Tibial nerve (tissue), 4 donors: ENCODE measurements around the gene APBA3. TPM values are rescaled to one million over a fixed set of nuclear protein-coding genes. Genes with fewer than 3 reads are reported as not detected.
A peak's percentile ranks its signal among the peaks of the same experiment; 100 is the strongest.

ENCODE experiments used
- DNase-seq, 2 donors: peaks; one replicate each; pipeline ENCODE4 v3.0.0-alpha.2; 2019; ENCODE audit warnings: low spot score in 2 of 2
- H3K27ac ChIP-seq, 4 donors: fragments of 200-600 bp; sonication (generic) in 3 of 4; one replicate each; pipeline ENCODE4 v1.5.1; 2017 to 2019; ENCODE audit warnings: mild to moderate bottlenecking in 1 of 4
- H3K27me3 ChIP-seq, 2 donors: fragments of 200-600 bp; sonication (generic) in 1 of 2; one replicate each; pipeline versions ENCODE4 v1.5.1 to v1.6.0; 2017 to 2019
- H3K36me3 ChIP-seq, 3 donors: fragments of 200-600 bp; sonication (generic); one replicate each; pipeline ENCODE4 v1.5.1; 2018 to 2019
- H3K4me1 ChIP-seq, 4 donors: fragments of 200-600 bp; sonication (generic) in 3 of 4; one replicate each; pipeline ENCODE4 v1.5.1; 2017 to 2019
- H3K4me3 ChIP-seq, 4 donors: fragments of 200-600 bp; sonication (generic) in 3 of 4; one replicate each; pipeline ENCODE4 v1.5.1; 2017 to 2019; ENCODE audit warnings: mild to moderate bottlenecking in 1 of 4, moderate library complexity in 1 of 4
- H3K9me3 ChIP-seq, 4 donors: fragments of 200-600 bp; sonication (generic) in 3 of 4; one replicate each; pipeline ENCODE4 v1.5.1; 2017 to 2019
- EP300 ChIP-seq, 2 donors: sonication (generic); formaldehyde crosslinking; IDR thresholded peaks; one replicate each; pipeline ENCODE4 v1.6.1; 2017; ENCODE audit warnings: antibody characterized with exemption in 2 of 2, mild to moderate bottlenecking in 1 of 2
- POLR2A ChIP-seq, 2 donors: fragments of 450-650 bp; IDR thresholded peaks; one replicate each; pipeline ENCODE4 v1.6.1; 2017; ENCODE audit warnings: antibody characterized with exemption in 2 of 2, mild to moderate bottlenecking in 2 of 2, moderate library complexity in 2 of 2
- WGBS, 2 donors: methylation state at CpG; one replicate each; pipeline ENCODE4 v1.1.5; 2018; 5-methylcytosine and 5-hydroxymethylcytosine counted together
- total RNA-seq, 4 donors: library from RNA; depleted of rRNA; stranded (reverse); fragments of >200 nt; gene quantifications; one replicate each; pipeline ENCODE4 v1.1.0, GENCODE V29; 2016
- TF ChIP-seq, protein P1 (sequence below), 5 experiments: fragments of 200-600 bp in 3 of 5; fragments of 450-650 bp in 2 of 5; sonication (generic) in 3 of 5; IDR thresholded peaks; one replicate each; pipeline ENCODE4 v1.5.1; 2016 to 2019; ENCODE audit warnings: antibody characterized with exemption in 5 of 5, mild to moderate bottlenecking in 3 of 5, moderate library complexity in 2 of 5

APBA3 gene
- total RNA-seq, 4 donors from 2014 or later = 21.6 to 51.0 (median 34.7) TPM

DNA sequence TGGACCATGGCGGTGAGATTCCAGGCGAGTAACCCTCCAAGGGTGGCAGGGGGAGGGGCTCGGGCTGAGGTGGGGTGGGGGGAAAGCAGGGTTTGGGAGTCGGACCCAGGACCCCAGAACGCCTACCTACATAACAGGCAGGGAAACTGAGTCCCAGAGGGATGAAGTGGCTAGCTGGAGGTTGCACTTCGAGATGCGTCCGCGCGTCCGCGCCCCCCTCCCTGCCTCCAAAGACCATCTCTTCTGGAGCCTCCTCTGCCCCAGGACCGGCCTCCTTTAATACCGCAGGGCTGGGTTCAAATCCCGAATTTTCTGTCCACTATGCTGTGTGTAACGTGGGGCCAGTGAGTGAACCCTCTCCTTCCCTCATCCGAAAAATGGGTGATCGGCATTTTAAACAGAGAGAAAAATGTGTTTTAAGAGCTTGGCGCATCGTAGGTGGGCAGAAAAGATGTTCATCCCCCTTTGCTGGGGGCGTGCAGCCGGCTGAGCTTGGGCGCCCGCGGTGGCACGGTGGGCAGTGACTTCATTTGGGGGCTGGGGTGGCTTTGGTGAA, 39.5 kb downstream of the APBA3 start:
- Histone ChIP-seq H3K9me3 (no peaks in the 10 kb centered on the region), H3K36me3 (no peaks in the 10 kb centered on the region), H3K4me3 (peak overlapping the region in 2 of 4 donors; percentile 15 to 31), H3K4me1 (peaks cover 0 to 29% (median 2%) of the 10 kb centered on the region in 4 donors), H3K27me3 (peaks cover 3 to 83% of the 10 kb centered on the region in 2 donors), H3K27ac (peak overlapping the region in 1 of 4 donors; percentile 65)
- 1 to 2% methylated on average over 22 to 25 of the region's 26 CpGs for WGBS, 2 donors
- DNase-seq = no peak
- TF ChIP-seq EP300 (IDR thresholded peaks at IDR 0.05) = no peak
- TF ChIP-seq POLR2A (IDR thresholded peaks at IDR 0.05) = no peak
- TF ChIP-seq, protein P1, sequence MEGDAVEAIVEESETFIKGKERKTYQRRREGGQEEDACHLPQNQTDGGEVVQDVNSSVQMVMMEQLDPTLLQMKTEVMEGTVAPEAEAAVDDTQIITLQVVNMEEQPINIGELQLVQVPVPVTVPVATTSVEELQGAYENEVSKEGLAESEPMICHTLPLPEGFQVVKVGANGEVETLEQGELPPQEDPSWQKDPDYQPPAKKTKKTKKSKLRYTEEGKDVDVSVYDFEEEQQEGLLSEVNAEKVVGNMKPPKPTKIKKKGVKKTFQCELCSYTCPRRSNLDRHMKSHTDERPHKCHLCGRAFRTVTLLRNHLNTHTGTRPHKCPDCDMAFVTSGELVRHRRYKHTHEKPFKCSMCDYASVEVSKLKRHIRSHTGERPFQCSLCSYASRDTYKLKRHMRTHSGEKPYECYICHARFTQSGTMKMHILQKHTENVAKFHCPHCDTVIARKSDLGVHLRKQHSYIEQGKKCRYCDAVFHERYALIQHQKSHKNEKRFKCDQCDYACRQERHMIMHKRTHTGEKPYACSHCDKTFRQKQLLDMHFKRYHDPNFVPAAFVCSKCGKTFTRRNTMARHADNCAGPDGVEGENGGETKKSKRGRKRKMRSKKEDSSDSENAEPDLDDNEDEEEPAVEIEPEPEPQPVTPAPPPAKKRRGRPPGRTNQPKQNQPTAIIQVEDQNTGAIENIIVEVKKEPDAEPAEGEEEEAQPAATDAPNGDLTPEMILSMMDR (IDR thresholded peaks at IDR 0.05) = no peak

DNA sequence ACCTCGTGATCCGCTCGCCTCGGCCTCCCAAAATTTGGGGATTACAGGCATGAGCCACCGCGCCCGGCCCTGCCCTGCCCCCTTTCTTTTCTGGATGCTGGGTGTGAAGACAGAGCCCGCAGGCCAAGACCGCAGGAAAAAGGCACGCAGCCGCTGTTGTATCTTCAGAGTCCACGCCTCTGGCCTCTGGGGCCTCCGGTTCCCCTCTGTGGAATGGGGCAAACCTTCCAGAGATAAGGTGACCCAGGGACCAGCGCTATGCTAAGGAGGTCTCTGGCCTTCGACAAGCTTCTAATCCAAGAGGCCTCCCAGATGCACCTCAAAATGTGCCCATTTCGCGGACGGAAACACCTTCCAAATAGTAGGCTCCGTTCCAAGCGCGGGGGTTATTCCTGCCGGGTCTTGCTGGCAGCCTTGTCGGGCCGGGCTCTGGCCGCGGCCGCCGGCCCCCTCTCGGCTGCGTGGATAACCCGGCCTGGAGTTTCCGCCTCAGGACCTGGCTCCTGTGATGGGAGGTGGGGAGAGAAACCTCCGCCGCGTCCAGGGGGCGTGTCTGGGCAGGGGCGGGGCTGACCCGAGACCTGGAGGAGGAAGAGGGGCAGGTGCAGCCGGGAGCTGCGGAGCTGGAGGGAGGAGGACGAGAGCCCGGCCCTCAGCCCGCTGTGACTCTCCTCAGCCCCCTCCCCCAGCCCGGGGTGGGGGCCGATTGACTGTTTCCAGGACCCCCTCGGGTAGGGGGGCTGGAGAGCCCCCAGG, 40.2 kb downstream of the APBA3 start:
- 17 to 20% methylated on average over 38 to 39 of the region's 46 CpGs for WGBS, 2 donors
- TF ChIP-seq, protein P1 (IDR thresholded peaks at IDR 0.05) = peak in 2 of 5 experiments; percentile 36 to 57
- TF ChIP-seq POLR2A (IDR thresholded peaks at IDR 0.05) = peak in 1 of 2 donors; percentile 76
- peak in 1 of 2 donors; percentile 62 for TF ChIP-seq EP300 (IDR thresholded peaks at IDR 0.05)
- H3K27ac ChIP-seq = peak overlapping the region in 1 of 4 donors; percentile 65
- peaks cover 0 to 29% (median 2%) of the 10 kb centered on the region in 4 donors for H3K4me1 ChIP-seq
- H3K9me3 ChIP-seq = no peaks in the 10 kb centered on the region
- DNase-seq = peak in 1 of 2 donors; percentile 62
- H3K36me3 ChIP-seq = no peaks in the 10 kb centered on the region
- H3K27me3 ChIP-seq = peaks cover 3 to 81% of the 10 kb centered on the region in 2 donors
- H3K4me3 ChIP-seq = peak overlapping the region in 2 of 4 donors; percentile 15 to 31

DNA sequence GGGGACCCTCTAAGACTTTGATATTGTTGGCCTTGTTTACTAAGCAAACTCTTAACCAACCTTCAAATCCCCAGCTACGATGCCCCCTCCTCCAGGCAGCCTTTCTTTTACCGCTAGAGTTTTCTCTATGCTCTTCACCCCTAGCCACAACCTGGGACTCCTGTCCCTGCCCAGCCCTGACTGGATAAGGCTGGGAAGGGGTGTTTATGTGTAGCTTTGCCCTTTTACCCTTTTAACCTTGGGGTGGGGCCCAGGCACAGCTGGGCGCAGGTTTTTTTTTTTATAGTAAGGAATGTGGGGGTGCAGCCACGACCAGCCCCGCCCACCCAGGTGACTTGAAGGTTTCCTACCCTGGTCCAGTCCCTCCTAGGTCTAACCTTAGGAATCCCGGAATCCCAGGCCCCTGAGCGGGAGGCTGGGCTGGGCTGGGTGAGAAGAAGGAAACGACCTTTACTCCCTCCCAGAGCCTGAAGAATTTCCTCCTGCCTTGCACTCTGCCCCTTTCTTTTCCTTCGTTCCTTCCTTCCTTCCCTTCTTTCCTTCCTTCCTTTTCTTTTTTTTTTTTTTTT, 41.1 kb downstream of the APBA3 start:
- Histone ChIP-seq H3K4me1 (peaks cover 0 to 29% (median 2%) of the 10 kb centered on the region in 4 donors), H3K36me3 (no peaks in the 10 kb centered on the region), H3K9me3 (no peaks in the 10 kb centered on the region), H3K27me3 (peaks cover 3 to 72% of the 10 kb centered on the region in 2 donors), H3K4me3 (no peak overlapping the region), H3K27ac (no peak overlapping the region)
- DNase-seq = no peak
- WGBS, 2 donors = 21 to 26% methylated on average over 9 of the region's 9 CpGs
- TF ChIP-seq POLR2A (IDR thresholded peaks at IDR 0.05) (no peak), EP300 (IDR thresholded peaks at IDR 0.05) (no peak)
- TF ChIP-seq, protein P1 (IDR thresholded peaks at IDR 0.05) = no peak

DNA sequence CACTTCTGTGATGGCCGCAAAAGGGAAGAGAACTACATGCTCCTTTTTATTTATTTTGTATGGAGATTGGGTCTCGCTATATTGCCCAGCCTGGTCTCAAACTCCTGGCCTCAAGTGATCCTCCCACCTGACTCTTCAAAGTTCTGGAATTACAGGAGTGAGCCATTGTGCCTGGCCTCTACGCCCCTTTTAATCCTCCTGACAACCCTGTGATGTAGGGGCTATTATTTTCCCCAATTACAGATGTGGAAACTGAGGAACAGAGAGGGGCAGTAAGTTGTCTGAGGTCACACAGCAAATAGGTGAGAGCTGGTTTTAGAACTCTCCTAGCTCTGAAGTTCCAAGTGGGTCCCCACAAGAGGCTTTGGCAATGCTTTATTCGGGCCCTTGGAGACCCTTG, 41.6 kb downstream of the APBA3 start:
- peaks cover 3 to 67% of the 10 kb centered on the region in 2 donors for H3K27me3 ChIP-seq
- H3K4me3 ChIP-seq = no peak overlapping the region
- H3K9me3 ChIP-seq = no peaks in the 10 kb centered on the region
- peaks cover 0 to 29% (median 2%) of the 10 kb centered on the region in 4 donors for H3K4me1 ChIP-seq
- no peaks in the 10 kb centered on the region for H3K36me3 ChIP-seq
- TF ChIP-seq POLR2A (IDR thresholded peaks at IDR 0.05) (no peak), EP300 (IDR thresholded peaks at IDR 0.05) (no peak)
- TF ChIP-seq, protein P1 (IDR thresholded peaks at IDR 0.05) = no peak
- H3K27ac ChIP-seq = no peak overlapping the region
- DNase-seq = no peak
- 83 to 91% methylated on average over 4 of the region's 4 CpGs for WGBS, 2 donors
